Right kidney (tissue), 1 donor: Measurements from ENCODE around the gene OPHN1.
A peak's percentile ranks its signal among the peaks of the same experiment; 100 is the strongest.
"Not testable (repeated sequence)": the region's sequence is repeated elsewhere in the genome, so short reads cannot be mapped to it uniquely, and the experiment has no call there.

ENCODE experiments used
- DNase-seq: peaks from one replicate; pipeline ENCODE4 v3.0.0-alpha.2; 2016

OPHN1 gene

DNA sequence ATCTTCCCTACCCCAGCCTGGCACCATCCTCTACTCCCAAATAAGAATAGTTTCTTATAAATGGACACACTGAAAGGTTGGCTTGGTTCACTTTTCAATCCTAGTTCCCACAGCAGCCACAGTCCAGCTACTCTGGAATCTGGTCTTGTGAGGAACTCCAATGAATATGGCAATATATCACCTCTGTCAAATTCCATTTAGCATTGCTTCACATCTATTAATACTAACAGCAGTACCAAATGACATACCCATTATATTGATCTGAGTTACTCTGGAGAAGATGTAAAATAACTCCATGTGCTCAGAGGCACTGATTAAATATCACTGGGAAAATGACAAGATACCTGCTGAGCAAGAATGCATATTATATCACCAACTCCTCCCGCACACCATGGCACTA, 8.6 kb downstream of the OPHN1 start:
- DNase-seq: no peak

DNA sequence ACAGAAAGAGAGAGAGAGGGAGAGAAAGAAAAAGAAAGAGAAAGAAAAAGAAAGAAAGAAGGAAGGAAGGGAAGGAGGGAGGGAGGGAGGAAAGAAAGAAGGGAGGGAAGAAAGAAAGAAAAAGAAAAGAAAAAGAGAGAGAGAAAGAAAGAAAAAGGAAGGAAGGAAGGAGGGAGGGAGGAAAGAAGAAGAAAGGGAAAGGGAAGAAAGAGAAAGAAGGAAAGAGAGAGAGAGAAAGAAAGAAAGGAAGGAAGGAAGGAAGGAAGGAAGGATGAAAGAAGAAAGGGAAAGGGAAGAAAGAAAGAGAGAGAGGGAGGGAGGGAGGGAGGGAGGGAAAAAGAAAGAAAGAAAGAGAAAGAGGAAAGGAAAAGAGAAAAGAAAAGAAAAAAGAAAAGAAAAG, 10.8 kb downstream of the OPHN1 start:
- DNase-seq: no peak

DNA sequence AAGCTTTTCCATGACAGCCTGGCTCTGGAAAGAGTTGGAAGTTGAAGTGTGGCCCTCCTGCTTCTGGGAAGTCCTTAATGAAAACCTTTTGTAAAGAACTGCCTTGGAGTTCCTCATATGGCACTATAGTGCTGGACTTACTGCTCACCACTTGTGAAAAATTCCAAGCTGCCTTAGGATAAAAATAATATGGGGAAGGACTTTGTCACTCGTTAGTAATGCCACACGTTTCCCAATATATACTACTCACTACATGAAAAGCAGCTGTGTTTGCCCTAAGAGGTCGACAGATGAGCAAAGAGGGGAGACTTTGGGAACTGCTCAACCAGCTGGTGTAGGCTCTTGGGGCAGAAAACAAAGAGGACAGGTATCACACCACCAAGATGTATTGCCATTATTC, 11.7 kb downstream of the OPHN1 start:
- no peak for DNase-seq

DNA sequence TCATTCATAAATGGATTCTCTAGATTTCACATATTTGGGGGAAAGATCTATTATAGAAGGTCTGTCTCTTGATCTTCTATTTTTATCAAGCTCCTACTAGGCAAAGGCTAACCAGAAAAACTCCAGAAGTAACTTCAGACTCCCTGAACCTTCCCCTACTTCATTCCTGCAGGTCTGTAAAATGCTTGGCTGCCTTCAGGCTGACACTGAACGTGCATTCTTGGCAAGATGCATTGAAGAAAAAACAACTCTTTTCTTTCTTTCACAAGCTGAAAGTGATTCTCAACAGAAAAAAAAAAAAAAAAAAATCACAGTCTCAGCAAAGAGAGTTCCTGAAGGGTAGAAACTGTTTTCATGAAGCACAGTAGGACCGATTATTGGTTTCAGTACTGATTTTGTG, 12.7 kb downstream of the OPHN1 start:
- DNase-seq: no peak

DNA sequence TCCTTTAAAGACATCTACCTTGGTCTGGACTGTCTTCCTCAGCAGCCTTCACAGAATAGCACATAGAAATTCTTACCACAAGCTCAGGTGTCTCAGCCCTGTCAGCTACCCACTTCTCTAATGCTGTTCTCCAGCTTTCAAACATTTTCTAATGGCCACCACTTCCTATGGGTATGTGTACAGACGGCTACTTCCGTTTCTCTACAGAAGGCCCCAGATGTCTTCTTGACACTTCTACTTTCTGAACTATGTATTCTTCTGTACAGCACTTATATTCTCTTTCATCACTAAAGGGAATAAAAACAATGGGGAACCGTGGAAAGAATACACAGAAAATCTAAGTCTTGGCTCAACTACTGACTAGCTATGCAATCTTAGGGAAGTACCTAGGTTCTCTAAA, 13.3 kb downstream of the OPHN1 start:
- DNase-seq: no peak

DNA sequence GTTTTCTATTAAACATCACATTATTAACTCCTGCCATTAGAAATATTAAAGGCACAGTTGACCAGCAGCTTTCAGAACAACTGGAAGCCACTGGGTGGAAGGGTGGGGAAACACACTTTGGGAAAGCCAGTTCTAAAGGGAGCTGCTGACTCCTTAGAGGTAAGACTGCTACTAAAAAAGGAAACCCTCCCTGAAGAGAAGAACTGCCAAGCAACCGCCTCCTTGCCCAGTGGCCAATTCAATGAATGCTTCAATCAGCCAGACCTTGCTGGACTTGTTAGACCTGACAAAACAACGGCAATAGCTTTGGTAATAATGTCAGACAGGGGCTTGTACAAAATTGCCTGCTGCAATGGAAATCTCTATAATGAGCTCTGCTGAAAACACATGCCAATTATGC, 15.6 kb downstream of the OPHN1 start:
- DNase-seq: no peak

DNA sequence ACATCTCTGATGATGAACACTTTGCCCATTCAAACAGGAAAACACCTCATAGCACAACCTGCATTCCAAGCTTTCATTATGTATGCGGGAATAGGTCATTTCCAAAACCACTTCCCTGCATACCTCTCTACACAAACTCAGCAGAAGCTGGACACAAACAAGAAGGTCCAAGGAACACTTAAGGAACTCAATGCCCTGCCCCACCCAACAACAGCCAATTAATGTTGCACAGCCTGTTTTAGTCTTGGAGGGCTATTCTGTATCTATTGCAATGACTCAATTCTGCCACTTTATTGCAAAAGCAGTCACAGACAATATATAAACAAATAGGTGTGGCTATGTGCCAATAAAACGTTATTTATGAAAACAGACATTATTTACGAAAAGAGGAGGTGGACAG, 16.7 kb downstream of the OPHN1 start:
- no peak for DNase-seq

DNA sequence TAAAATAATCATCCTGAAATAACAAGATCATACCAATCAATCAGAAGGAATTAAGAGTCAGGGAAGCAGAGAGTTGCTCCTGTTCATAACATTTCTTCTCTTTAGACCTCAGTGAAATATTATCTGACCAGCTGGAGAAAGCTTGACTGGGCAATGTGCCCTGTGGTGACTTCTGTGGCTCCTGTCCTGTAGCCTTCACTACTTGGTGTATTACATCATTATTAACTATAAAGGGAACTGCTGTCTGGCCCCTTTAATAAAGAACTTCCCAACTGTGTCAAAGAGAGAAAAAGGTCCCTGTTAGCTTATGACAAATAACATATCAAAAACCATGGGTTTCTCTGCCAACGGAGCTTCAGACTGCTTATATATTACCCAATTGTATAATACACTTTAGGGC, 18.0 kb downstream of the OPHN1 start:
- no peak for DNase-seq

DNA sequence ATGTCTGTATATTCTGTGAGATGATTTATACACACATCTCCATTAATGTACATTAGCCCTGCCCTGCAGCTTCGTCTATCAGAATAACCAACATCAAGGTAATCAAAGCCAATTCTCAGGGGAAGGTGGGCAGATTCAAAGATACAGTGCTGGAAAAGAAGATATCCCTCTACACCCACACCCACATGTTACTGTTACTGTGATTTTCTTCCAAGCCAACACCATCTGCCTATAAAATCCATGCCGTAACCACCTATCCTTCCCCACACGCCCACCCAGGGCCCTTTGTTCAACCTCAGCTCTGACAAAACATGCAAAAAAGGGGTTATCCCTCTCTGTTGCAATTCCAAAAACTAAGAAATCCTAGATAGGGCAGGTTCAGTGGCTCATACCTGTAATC, 20.0 kb downstream of the OPHN1 start:
- no peak for DNase-seq

DNA sequence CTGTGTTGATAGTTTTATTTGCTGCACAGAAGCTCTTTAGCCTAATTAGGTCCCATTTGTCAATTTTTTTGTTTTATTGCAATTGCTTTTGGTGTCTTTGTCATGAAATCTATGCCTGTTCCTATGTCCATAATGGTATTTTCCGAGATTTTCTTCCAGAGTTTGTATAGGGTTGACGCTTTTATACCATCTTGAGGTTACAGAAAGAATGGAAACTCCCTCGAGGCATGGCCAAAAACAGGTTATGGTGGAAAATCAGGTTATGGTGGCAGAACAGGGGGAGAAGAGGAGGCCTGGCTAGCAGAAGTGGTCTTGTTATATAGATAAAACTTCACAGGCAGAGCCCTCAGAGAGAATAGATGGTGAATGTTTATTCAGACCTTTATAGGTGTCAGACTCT, 21.6 kb downstream of the OPHN1 start:
- DNase-seq: no peak

DNA sequence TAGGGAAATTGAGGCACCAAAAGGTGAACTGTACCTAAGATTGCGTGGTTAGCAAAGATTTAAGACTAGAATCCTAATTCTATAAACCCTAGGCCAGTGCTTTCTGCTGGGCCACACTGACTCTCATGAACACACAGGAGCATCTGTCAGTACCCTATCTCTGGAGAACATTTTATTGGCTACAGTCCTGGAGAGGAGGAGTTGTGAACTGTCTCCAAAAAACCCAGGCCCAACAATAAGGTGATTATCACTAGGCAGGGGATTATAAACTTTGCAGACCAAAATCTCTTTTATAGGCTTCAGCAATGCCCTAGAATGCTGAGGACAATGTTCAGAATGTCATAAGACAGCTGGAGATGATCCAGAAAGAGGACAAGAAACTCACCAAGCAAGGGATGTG, 24.1 kb downstream of the OPHN1 start:
- DNase-seq: no peak

DNA sequence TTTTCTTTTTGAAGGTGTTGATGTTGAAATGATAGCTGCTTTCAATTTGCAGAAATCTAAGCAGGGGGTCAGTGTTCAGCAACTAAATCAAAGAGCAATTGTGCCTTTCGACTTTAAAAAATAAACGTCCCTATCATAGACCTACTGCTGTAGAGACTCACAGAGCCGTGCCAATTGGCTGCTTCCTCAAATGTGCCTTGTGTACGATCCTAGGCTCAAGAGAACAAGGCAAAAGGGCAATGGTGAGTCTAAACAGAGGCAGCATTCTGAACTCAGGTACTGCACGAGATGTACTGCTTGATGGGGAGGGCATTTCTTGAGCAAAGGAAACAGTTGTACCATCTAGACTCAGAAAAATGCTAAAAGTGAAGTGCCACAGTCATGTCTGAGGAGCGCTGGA, 29.8 kb downstream of the OPHN1 start:
- no peak for DNase-seq

DNA sequence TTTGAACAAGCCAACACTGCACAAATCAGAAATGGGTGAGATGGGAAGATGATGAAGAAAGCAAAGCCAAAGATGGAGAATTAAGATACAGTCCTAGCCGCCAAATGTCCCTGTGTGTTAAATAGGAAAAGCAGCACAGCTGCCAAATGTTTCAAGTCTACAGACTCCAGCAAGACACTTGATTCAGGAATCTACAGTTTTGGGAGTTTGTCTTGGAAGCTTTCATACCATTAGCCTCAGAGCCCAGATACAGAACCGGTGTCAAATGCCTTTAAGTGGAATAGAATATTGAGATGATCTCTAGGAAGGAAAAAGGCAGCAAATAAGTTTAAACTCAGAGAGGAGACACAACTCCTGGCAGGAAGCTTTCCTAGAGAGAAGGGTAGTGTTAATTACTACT, 30.3 kb downstream of the OPHN1 start:
- DNase-seq: no peak

DNA sequence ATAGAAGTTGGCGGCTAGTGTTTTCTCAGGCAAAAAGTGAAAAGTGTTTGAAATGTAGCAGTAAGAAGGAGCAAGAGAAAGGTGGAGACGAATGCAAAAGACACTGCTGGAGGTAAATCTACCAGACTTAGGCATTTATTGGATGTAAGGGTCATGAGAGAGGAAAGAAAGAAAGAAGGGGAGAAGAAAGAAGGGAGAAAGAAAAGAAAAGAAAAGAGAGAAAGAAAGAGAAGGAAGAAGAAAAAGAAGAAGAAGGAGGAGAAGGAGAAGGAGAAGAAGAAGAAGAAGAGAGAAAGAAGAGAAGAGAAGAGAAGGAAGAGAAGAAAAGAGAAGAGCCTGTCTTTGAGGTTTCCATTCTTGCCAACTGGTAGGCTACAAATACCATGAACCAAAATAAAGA, 31.2 kb downstream of the OPHN1 start:
- DNase-seq: no peak

DNA sequence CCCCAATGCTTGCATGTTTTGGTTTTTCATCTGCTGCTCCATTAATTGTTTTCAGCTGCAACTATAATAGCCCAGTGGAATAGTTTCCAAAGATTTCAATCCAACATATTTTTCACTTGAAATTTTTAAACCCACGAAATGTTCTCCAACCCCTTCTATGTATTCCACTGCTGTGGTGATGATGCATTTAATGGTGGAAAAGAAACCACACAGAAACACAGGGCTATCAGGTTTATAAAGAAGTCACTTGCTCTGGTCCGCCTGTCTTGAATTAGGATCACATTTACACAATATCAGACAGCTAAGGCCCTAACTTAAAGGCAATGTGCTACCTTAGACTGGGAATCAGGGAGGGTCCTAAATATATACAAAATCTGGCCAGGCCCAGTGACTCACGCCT, 35.0 kb downstream of the OPHN1 start:
- no peak for DNase-seq

DNA sequence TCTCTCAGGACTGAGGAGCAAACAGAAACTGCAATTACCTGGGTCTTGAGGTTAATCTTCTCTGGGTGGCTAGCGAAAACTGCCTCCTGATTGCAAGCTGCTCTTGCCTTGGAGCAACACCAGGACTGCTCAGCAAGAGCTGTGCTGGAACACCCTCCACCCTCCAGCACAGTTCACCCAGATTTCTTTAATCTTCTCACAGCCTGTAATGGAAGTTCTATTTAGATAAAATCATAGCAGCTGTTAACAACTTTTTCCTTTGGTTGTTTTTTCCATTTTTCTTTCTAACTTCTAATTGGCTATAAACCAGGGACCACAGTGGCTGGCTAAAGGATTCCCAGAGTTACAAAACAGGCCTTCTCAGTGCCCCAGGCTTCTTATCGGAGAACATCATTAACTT, 36.3 kb downstream of the OPHN1 start:
- no peak for DNase-seq

DNA sequence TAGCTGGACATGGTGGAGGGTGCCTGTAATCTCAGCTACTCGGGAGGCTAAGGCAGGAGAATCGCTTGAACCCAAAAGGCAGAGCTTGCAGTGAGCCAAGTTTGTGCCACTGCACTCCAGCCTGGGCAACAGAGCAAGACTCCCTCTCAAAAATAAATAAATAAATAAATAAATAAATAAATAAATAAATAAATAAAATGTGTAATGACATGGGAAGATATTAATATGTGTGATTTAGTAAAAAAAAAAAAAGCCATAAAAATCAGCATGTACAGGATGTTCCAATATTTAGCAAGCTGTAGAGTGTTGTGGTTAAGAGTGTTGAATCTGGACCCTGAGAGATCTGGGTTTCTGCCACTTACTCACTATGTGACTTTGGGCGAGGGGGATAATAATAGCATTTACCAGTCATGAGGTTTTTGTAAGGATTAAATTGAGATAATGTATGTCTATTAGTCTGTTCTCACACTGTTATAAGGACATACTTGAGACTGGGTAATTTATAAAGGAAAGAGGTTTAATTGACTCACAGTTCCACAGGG, 43.8 kb downstream of the OPHN1 start:
- DNase-seq: not testable (repeated sequence)

DNA sequence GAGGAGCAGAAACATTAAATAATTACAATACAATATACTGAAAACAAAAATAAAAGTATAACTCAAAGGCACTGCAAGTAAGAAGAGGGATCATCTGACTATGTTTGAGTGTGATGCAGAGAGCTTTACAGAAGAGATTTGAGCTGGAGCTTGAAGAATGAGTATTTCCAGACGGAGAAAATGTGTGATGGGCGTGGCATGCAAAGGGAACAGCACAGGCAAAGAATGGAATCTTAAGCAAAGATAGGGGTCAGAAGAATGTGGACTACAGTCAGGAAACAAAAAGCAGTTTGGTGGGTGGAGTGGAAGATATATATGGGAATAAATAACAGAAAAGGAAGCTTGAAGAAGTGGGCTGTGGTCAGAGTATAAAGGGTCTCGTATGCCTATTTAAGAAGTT, 45.5 kb downstream of the OPHN1 start:
- no peak for DNase-seq

DNA sequence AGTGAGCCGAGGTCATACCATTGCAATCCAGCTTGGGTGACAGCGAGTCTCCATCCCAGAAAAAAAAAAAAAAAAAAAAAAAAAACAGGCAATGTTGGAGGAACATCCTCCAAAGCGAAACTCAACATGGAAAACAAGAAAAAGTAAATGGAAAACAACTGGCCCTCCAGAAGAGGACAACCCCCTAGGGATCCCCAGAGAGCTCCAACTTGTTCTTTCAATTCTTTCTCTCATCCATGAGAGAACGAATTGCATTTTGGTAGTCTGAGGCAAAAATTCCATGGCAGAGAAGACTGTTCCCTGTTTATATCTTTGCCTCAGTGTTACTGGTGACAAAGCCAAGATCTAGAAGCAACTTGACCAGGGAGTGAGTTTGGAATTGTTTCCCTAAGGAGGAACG, 49.8 kb downstream of the OPHN1 start:
- no peak for DNase-seq

DNA sequence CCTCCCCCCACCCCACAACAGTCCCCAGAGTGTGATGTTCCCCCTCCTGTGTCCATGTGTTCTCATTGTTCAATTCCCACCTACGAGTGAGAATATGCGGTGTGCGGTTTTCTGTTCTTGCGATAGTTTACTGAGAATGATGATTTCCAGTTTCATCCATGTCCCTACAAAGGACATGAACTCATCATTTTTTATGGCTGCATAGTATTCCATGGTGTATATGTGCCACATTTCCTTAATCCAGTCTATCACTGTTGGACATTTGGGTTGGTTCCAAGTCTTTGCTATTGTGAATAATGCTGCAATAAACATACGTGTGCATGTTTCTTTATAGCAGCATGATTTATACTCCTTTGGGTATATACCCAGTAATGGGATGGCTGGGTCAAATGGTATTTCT, 55.7 kb downstream of the OPHN1 start:
- DNase-seq: not testable (repeated sequence)

DNA sequence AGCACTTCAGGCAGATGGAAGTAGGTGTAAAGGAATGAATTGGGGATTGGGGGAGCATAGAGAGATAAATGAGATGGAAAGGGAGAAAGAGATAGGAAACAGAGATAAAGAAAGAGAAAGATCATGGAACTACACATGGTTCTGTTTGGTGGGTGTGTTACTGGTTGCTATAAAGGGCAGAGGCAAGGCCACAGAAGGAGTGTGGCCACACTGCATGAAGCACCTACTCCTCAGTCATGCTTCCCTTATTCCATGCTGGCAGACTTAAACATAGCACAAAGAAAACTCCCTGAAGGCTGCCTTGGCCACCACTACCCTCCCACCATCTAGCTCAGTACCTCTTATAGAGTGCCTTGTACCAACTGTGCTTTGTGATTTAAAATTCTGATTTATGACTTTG, 56.9 kb downstream of the OPHN1 start:
- DNase-seq: no peak

DNA sequence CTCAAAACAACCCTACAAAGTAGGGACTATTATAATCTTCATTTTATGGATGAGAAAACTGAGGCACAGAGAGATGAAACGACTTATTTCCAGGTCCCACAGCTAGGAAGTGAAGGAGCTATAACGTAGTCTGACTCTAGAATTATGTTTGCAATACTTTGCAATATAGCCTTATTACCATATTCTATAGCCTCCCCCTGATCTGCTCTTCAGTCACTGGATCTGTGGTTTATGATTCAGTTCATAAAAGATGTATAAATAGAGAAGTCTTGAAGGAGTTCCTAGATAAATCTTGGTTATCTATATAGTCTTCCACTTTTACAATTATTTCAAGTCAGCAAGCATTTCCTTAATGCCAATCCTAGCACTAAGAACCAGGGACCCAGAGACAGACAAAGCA, 57.5 kb downstream of the OPHN1 start:
- DNase-seq: no peak

DNA sequence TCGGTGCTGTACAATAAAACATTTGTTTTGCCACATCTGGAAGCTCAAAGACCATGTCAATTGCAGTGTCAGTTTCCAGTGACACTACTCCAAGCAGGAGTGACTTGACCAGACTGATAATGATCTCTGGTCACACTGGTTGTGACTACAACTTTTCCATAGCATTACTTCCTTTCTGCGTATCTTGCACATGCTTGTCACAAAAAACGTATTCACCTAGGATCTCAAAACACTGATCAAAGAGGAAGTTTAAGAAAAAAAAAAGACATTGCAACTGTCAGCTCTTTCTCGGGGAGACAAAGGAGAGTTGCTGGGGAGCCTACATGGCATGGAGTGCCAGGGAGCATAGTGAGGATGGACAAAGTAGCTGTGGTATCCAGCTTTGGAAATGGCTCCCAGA, 60.6 kb downstream of the OPHN1 start:
- DNase-seq: no peak

DNA sequence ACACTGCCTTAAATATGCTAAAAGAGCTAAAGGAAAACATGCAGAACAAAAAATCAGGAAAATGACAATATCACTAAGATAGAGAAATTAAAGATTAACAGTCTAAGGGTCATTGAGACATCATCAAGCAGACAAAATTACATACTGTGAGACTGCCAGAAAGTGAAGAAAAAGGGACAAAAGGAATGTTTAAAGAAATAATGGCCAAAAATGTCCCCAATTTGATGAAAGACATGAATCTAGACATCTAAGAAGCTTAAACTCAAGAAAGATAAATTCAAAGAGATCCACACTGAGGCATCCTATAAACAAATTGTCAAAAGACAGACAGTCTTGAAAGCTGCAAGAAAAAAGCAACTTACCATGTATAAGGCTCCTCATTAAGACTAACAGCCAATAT, 63.7 kb downstream of the OPHN1 start:
- no peak for DNase-seq

DNA sequence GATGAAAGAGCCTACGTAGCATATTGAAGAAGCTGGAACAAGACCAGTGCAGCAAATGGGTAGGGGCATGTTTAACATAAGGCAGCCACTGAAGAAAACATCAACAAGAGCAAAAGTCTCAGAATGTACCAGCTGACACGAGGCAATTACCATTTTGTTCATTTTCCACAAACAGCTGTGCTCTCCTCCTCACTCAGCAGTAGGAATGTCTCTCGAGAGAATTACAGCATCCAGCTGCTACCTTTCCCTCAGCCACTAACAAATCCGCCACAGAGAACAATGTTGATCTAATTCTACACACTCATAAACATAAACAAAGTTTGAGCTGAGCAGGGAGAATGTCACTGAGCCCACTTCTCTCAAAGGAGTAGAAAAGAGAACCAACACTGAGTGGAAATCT, 68.0 kb downstream of the OPHN1 start:
- DNase-seq: peak; percentile 9

DNA sequence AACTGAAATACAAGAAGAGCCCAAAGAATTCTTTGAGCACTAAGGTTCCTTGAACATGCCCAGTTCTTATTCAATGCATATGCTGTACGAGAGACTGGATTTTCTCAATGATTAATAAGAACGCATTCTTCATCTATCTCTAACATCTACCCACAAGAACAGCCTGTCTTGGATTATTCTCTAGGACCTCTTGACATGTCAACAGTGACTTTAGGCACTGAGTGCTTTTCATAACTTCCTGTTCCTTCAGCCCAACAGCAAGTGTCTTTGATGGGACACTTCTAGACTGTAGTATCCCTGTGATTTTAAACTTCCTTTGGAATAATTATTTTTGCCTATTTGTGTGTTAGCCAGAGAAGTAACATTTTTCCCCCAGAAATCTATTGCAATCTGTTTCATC, 69.3 kb downstream of the OPHN1 start:
- no peak for DNase-seq
